GM19351 (cell line): ENCODE results near the gene MROH2B.

ENCODE experiments used
- ATAC-seq: cut with Tn5 transposase; IDR thresholded peaks from one replicate; pipeline ENCODE4 v1.9.1; 2021; ENCODE audit warnings: mild to moderate bottlenecking, moderate library complexity; ENCODE audit not compliant: unreplicated experiment

The MROH2B gene

GRCh38 chr5:41071242-41071641 is at the start of gene MROH2B:
TSS of gene MROH2B (minus strand) at chr5:41071342. CDS start at chr5:41070852, 490 bp downstream.
- no peak for ATAC-seq

- ATAC-seq, result no peak
Measured at GRCh38 chr5:41120600-41120999, 49.5 kb upstream of the MROH2B start.

GRCh38 chr5:41118177-41118576 is 47.0 kb upstream of the MROH2B start:
- ATAC-seq, result no peak

- ATAC-seq, result no peak
Measured at GRCh38 chr5:41115281-41115680, 44.1 kb upstream of the MROH2B start.

DNA sequence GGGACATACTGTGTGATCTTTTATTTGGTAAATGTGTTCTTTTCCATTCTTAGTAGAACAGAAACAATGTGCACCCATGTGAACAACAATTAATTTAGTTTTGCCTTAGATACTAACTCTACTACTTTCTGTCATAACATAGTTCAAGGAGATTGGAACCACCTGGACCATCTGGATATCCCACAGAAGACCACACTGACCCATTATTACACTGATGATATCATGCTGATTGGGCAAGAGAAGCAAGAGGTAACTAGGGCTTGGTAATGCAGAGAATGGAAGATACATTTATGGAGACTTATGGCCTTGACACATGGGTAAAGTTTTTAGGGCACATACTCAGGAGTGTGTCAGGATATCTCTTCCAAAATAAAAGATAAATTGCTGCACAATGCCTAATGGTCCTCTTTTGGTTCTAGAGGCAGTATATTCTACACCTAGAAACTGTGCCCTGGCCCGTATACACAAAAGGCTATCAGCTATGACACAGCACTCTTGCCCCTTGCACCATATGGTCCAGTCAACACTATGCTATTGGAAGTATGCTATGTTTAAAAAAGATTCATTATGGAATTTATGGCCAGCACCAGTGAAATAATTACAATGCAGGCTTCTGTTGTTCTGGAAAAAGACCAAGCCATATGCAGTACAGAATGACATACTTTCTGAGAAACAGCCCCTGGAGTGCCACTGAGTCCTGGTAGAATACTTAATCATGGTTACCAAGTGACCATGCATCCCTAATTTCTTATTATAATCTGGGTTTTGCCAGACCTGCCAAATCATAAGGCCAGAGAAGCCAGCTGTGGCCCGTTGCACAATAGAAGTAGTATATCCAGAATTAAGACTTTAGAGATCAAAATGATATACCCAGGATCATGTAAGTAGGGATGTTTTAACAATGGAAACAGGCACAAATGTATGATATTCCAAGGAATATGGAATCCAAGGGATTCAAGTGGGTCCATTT is 41.6 kb upstream of the MROH2B start:
- ATAC-seq, result no peak

DNA sequence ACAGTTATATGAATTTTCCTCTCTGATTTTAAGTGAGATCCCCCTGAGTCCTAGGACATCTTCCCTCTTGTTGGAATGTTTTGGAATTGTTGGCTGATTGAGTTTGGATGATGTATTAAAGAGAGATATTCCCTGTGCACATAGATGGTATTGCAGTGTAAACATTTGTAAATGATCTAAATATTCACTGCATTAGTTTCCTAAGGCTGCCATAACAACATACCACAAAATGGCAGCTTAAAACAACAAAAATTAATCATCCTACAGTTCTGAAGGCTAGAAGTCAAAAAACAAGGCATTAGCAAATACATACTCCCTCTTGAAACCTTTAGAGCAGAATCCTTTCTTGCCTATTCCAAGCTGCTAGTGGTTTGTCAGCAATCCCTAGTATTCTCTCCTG is 38.0 kb upstream of the MROH2B start:
- no peak for ATAC-seq

DNA sequence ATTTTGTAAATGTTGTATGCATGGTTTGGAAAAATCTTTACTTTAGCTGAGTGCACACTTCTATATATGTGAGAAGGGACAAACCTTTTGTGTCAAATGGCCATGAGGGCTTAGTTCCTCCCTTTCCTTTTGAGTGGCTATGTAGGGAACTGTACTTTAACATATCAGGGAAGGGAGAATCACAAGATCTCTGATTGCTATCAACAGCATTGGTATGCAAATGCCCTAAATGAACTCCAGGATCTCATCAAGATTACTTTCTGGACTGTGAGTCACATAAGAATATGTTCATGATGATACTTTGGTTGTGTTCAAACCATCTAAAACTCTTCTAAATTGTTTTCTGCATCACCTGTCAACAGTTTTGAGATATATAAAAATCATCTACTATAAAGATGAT is 31.2 kb upstream of the MROH2B start:
- no peak for ATAC-seq

GRCh38 chr5:41097642-41098041 is 26.5 kb upstream of the MROH2B start:
- ATAC-seq, result peak; percentile 43

GRCh38 chr5:41095324-41096101 is 24.4 kb upstream of the MROH2B start:
- no peak for ATAC-seq

GRCh38 chr5:41094871-41095270 is 23.7 kb upstream of the MROH2B start:
- ATAC-seq, result no peak

- no peak for ATAC-seq
Measured at GRCh38 chr5:41093803-41094202, 22.7 kb upstream of the MROH2B start.

- ATAC-seq, result no peak
Measured at GRCh38 chr5:41087461-41087860, 16.3 kb upstream of the MROH2B start.

DNA sequence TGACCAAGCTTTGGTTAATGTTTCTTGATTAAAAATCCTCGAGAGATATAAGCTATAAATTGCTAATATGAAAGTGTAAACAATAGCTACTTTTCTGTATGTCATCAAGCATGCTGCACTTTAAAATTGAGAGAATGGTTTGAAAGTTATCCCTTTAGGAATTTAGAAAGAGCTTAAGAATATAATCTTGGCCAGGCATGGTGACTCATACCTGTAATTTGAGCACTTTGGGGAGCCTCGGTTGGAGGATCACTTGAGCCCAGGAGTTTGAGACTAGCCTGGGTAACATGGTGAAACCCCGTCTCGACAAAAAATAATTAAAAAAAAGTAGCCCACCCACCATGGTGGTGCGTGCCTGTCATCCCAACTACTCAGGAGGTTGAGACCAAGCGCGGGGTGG is 12.2 kb upstream of the MROH2B start:
- no peak for ATAC-seq

DNA sequence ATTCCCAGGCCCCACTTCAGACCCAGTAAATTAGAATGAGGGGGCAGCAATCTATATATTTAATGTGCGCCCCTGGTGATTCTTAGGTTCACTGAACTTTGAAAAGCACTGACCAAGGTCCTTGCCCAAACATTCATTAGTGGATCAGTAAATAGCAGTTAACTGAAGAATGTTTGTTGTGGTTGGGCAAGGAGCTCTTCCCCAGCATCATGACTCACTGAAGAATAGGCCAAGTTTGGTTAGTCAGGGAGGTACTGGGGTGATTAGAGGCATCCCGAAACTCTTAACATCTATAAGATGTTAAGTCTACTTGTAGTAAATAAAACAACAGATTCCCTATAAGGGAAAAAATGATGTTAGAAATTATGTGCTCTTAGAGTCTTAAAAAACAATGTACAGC is 833 bp upstream of the MROH2B start:
- no peak for ATAC-seq

DNA sequence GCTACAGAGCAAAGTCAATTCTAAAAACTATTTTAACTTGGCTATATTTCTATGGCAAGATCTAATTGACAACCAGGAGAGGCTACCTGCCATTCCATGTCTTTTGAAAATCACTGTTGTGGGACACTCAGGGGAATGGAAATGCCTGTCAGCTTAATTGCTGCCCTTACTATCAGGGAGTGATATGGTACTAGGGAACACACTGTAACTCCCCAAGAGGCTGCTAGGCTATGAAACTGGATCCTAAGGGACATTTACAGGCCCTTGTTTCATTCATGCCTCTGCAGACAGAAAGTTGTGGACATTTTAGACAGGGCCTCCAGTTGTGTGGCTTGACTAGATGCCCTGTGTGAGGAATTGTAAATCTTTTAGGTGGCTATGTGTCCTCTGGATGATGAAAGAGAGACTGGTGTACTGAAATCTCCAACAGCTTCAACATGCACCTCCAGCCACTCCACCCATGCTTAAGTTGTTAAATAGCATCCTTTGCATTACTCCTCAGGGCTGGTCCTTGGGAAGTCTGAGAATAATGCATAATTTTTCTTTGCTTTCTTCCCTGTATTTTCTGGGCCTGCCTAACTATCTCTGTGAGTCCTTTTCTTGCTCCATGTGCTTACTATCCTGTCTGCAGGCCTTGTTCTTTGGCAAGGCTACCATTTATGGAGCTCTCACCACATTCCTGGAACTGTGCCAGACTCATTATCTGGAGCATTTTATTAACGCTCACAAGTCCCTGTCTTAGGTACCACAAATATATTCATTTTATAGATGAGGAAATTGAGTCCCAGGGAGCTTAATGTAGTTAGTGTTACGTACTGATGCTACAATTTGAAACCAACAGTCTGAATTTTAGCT is 3.2 kb downstream of the MROH2B start:
- no peak for ATAC-seq

GRCh38 chr5:41065691-41066335 is 5.3 kb downstream of the MROH2B start:
- ATAC-seq, result no peak

DNA sequence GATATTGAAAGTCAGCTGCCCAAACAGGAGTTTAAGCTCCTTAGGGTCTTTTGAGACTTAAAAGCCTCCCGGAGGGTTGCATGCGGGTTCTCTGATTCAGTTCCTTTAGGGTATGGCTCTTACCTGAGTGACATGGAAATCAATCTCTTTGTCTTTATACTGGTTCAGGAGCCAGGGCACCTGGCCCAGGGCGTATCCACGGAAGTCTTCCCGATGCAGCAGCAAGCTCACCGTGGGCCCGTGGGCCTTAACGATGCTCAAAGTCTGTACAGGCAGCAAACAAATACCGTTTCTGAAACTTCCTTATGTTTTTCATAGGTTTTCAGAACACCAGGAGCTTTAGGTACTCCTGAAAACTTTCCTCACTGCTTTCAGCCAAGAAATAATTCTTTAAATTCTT is 13.2 kb downstream of the MROH2B start:
- ATAC-seq, result no peak

DNA sequence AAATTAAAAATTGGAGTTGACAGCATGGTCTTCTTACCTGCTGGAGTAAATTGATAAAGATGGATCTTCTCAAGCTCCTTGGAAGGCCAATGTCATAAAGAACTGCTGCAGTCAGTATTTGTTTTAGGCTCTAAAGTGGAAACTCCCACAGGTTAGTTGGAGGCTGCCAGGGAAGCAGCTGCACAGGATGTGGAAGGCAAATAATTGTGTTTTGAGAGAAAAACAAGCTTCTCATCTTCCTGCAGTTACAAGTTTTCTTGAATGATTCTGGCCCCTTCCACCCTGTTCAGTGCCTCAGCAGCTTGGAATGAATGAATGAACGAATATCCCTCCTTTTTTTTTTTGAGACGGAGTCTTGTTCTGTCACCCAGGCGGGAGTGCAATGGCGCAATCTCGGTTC is 13.9 kb downstream of the MROH2B start:
- no peak for ATAC-seq

GRCh38 chr5:41048986-41049385 is 22.2 kb downstream of the MROH2B start:
- ATAC-seq, result peak; percentile 57

DNA sequence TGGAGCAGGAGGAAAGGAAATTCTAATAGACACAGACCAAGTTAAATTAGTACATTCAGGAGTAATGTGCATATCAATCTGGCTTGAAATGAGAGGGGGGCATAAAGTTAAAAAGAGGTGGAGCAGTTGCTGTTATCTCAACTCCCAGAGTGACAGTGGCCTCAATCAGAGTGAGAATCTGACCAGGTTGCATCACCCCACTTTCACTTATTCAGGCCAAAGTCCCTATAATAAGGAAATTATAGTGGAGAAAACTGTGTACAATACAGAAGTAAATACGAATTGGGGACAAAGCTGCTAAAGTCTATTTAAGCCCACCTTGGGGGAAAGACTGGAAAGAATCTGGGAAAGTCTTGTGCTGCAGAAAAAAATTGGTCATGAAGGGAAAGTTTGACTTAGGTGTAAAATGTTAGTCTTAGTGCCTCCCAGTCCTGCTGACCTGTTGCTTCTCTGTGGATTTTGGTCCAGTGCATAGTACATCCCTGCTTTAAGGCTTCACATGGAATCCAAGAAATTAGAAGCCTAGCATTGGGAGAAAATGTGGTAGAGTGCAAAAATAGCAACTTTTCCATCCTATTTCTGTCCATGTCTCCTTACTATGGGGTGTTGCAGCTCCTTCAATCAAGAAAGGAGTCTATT is 27.9 kb downstream of the MROH2B start:
- no peak for ATAC-seq
